GM12875 (cell line): ENCODE results near the gene OSBPL9.

ENCODE experiments used
- H3K4me3 ChIP-seq: one replicate; pipeline ENCODE4 v1.5.1; 2011; ENCODE audit warnings: low read depth, low read length, control low read depth
- CTCF ChIP-seq: IDR thresholded peaks from 2 replicates; pipeline ENCODE4 v1.5.1; 2011; ENCODE audit warnings: low read depth, mild to moderate bottlenecking, control low read depth, inconsistent platforms, low read length, moderate library complexity, borderline replicate concordance; ENCODE audit not compliant: insufficient read depth

OSBPL9 gene

GRCh38 chr1:51705035-51705434, 88.1 kb downstream of the OSBPL9 start:
- no peak for TF ChIP-seq CTCF
- no peak overlapping the region for H3K4me3 ChIP-seq

GRCh38 chr1:51708911-51709760, 92.2 kb downstream of the OSBPL9 start:
- H3K4me3 ChIP-seq: no peak overlapping the region
- no peak for TF ChIP-seq CTCF

- no peak overlapping the region for H3K4me3 ChIP-seq
- no peak for TF ChIP-seq CTCF
These were observed 93.1 kb downstream of the OSBPL9 start for GRCh38 chr1:51709951-51710350.

- TF ChIP-seq CTCF: no peak
These were observed 95.7 kb downstream of the OSBPL9 start for GRCh38 chr1:51712590-51712989.

GRCh38 chr1:51714374-51715019, 97.6 kb downstream of the OSBPL9 start:
- H3K4me3 ChIP-seq: no peak overlapping the region
- no peak for TF ChIP-seq CTCF

More at GRCh38 chr1:51712590-51712989, 95.7 kb downstream of the OSBPL9 start:
- no peak overlapping the region for H3K4me3 ChIP-seq

- no peak overlapping the region for H3K4me3 ChIP-seq
- no peak for TF ChIP-seq CTCF
These were observed 98.5 kb downstream of the OSBPL9 start for GRCh38 chr1:51715369-51715768.

- TF ChIP-seq CTCF: no peak
- H3K4me3 ChIP-seq: no peak overlapping the region
These were observed 99.9 kb downstream of the OSBPL9 start for GRCh38 chr1:51716746-51717145.
